Fibroblast of skin of right biceps (primary cell): ENCODE data around the gene DNPH1.
A peak's percentile ranks its signal among the peaks of the same experiment; 100 is the strongest.

Source experiments
- DNase-seq: peaks from one replicate; pipeline ENCODE4 v3.0.0-alpha.2; 2013

Gene DNPH1

DNA sequence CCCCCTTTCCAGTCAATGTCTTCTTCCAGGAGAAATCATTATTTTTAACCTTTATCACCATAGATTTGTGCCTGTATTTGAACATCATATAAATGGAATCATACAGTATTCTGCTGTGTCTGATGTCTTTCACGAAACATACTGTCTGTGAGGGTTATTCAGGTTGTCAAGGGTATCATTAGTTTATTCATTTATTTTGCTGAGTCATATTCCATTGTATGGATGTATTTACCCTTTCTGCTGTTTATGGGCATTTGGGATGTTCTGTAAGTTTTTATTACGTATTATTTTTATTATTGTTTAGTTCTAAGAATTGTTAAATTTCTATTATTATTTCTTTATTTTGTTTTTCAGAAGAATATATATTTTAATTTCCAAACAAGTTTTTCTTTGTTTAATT, 22.0 kb downstream of the DNPH1 start:
- DNase-seq: no peak

GRCh38 chr6:43205849-43206248, 23.4 kb downstream of the DNPH1 start:
- DNase-seq: no peak

- DNase-seq: no peak
Measured at GRCh38 chr6:43204271-43205105, 24.8 kb downstream of the DNPH1 start.

DNA sequence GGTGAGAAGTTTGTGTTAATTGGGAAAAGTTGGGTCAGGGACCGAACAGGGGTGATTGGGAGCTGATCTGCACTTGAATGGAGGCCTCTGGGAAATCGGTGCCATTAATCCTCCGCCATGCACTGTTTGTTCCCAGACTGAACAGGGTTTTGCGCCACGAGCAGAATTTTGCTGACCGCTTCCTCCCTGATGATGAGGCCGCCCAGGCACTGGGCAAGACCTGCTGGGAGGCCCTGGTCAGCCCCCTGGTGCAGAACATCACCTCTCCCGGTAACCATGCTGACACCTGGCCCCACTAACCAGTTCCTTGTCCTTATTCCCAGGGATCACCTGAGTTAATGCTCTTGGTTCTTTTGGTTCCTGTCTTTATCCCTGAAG, 25.6 kb downstream of the DNPH1 start:
- DNase-seq: no peak

GRCh38 chr6:43203029-43203717, 26.1 kb downstream of the DNPH1 start:
- DNase-seq: no peak

- no peak for DNase-seq
Measured at GRCh38 chr6:43202451-43202850, 26.8 kb downstream of the DNPH1 start.

DNA sequence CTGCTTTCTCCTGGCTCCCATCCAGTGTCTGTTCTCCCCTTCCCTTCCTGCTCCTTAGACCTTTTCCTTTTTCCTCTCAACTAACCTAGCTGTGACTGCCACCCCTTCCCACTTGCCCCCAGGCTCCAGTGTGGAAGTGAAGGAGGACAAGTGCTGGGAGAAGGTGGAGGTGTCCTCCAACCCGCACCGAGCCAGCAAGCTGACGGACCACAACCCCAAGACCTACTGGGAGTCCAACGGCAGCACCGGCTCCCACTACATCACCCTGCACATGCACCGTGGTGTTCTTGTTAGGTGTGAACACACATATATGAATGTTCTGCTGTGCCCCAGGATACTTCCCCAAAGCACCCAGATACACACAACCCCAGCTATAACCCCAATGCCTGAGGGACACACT, 28.7 kb downstream of the DNPH1 start:
- DNase-seq: no peak

GRCh38 chr6:43199912-43200311, 29.4 kb downstream of the DNPH1 start:
- no peak for DNase-seq

- DNase-seq: no peak
Measured at GRCh38 chr6:43196337-43196736, 32.9 kb downstream of the DNPH1 start.

DNA sequence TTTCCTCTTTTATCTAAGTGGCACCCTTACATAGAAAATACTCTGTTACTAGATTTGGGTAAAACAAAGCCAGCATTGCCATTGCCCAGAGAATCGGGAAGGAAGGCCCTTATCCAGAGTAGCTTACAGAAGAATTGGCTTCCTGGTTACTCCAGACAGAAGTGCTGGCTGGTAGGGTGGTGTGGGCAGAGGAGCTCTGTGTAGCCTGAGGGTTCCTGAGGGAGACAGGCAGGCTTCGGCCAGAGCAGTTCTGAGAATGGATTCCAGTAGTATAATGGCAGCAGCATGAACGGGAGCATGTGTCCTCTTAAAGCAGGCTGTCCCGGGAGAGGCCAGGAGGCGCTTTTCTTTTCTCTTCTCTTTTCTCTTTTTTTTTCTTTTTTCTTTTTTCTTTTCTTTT, 35.4 kb downstream of the DNPH1 start:
- DNase-seq: no peak

- no peak for DNase-seq
Measured at GRCh38 chr6:43192911-43193310, 36.4 kb downstream of the DNPH1 start.

GRCh38 chr6:43189776-43190304, 39.4 kb downstream of the DNPH1 start:
- no peak for DNase-seq

- no peak for DNase-seq
Measured at GRCh38 chr6:43188426-43188825, 40.9 kb downstream of the DNPH1 start.

GRCh38 chr6:43187821-43188220, 41.5 kb downstream of the DNPH1 start:
- no peak for DNase-seq

DNA sequence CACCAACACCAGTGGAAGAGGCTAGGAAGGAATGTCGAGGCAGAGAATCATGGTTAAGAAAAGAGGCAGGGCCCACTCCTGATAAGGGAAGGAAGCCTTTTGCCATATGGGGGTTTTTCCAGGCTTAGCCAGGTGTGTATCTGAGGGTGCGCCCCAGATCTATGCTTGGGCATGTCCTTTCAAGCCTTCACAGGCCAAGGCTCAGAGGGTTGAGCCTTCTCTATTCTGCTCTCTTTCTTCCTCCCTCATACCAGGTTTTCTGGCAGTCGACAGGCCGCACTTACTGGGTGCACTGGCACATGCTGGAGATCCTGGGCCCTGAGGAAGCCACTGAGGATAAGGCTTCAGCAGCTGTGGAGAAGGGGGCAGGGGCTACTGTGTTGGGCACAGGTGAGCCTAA, 42.6 kb downstream of the DNPH1 start:
- no peak for DNase-seq

DNA sequence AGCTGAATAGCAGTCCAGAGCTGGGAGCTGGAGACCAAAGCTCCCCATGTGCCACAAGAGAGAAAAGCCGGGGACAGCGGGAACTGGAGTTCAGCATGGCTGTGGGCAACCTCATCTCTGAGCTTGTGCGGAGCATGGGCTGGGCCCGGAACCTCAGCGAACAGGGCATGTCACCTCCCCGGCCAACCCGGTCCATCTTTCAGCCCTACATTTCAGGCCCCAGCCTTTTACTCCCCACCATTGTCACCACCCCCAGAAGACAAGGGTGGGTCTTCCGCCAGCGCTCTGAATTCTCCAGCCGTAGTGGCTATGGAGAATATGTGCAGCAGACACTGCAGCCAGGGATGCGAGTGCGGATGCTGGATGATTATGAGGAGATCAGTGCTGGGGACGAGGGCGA, 43.3 kb downstream of the DNPH1 start:
- no peak for DNase-seq

GRCh38 chr6:43185391-43185985, 43.8 kb downstream of the DNPH1 start:
- DNase-seq: no peak

GRCh38 chr6:43184268-43184985, 44.9 kb downstream of the DNPH1 start:
- DNase-seq: no peak

GRCh38 chr6:43183441-43183840, 45.8 kb downstream of the DNPH1 start:
- no peak for DNase-seq

- peak; percentile 67 for DNase-seq
Measured at GRCh38 chr6:43181942-43182860, 47.1 kb downstream of the DNPH1 start, which contains the start of gene CUL9. Gene CUL9 (plus strand): TSS chr6:43182196. CDS start chr6:43184311, 2,115 bp downstream.

GRCh38 chr6:43181621-43181941, 47.7 kb downstream of the DNPH1 start:
- no peak for DNase-seq

GRCh38 chr6:43180985-43181384, 48.3 kb downstream of the DNPH1 start:
- DNase-seq: peak; percentile 43
